Ishikawa (cell line): ENCODE results near the gene GLUL.

Experiments used
- CREB1 ChIP-seq: IDR thresholded peaks from 2 replicates; pipeline ENCODE4 v1.6.1; 2012; ENCODE audit warnings: low read depth
- EP300 ChIP-seq: IDR thresholded peaks from 2 replicates; pipeline ENCODE4 v1.6.1; 2012; ENCODE audit warnings: borderline replicate concordance
- YY1 ChIP-seq: IDR thresholded peaks from 2 replicates; pipeline ENCODE4 v1.6.1; 2012; ENCODE audit warnings: low read depth

DNA sequence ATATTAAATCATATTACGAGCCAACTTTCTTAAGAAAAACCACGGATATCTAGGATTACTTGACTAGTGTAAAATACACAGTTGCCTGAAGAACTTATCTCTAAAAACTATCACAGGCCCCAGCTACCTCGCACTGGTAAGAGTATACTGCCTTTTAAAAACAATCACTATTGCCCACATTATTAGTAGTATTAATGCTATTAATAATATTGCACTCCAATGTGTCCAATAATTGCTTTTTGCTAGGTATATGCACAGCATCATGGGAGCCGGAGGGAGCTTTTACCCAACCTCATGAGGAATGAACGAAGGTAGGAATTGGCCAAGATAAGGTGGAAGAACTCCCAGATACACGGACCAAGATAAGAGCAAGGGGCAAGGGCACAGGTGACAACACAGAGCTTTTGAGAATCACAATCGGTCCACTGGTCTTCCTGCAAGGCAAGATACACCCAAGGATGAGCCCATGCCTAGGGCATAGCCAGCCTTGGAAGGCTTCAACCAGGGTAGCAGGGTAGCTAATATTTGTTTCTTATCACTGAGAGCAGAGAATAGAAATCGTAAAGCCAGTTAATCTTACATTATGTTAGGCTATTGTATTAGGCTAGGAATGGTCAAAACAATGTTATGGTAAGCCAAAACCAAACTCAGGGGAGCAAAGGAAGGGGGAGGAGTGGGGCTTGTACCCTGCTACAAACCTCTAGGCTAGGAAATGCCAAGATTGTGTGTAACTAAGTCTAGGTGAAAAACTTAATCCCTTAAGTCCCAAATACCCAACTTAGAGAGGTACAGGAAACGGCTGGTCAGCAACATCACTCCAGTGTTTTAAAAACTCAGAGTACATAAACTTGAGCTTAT is 9.4 kb downstream of the GLUL start:
- TF ChIP-seq YY1 (no peak), CREB1 (no peak), EP300 (no peak)
